ENCODE measurements around the gene TMBIM1. TPM values are rescaled to one million over a fixed set of nuclear protein-coding genes. Genes with fewer than 3 reads are reported as not detected.
A peak's percentile ranks its signal among the peaks of the same experiment; 100 is the strongest.

Gene TMBIM1
- total and polyA plus RNA-seq, 8 donors: 94.6 to 318 (median 129) TPM

GRCh38 chr2:218264773-218265561, 27.3 kb downstream of the TMBIM1 start:
- H3K27ac ChIP-seq: peak overlapping the region; percentile 57 to 89 (median 86)
- peaks cover 24 to 58% (median 56%) of the 10 kb centered on the region in 4 donors for H3K36me3 ChIP-seq
- intact Hi-C loops (cut with DNase I; ENCODE audit: low total_unique reads): loop anchor here (10.0 kb wide), 1 partner anchor 80 kb away; no protein-coding TSS in a partner anchor
- H3K9me3 ChIP-seq: no peaks in the 10 kb centered on the region
- peak; percentile 81 to 86 for DNase-seq
- no peaks in the 10 kb centered on the region for H3K27me3 ChIP-seq
- H3K4me1 ChIP-seq: peaks cover 67 to 96% (median 94%) of the 10 kb centered on the region in 4 donors
- TF ChIP-seq POLR2AphosphoS5 (IDR thresholded peaks at IDR 0.05) (peak in 2 of 3 donors; percentile 44 to 49), POLR2A (IDR thresholded peaks at IDR 0.05) (no peak), CTCF (IDR thresholded peaks at IDR 0.05) (no peak)
- H3K4me3 ChIP-seq: peak overlapping the region in 1 of 4 donors; percentile 14
- WGBS, 5 donors: 33 to 56% (median 51%) methylated on average over 21 to 22 of the region's 22 CpGs

GRCh38 chr2:218263817-218264641, 28.3 kb downstream of the TMBIM1 start:
- no peak for TF ChIP-seq CTCF (IDR thresholded peaks at IDR 0.05)
- no peak for TF ChIP-seq POLR2AphosphoS5 (IDR thresholded peaks at IDR 0.05)
- no peak for TF ChIP-seq POLR2A (IDR thresholded peaks at IDR 0.05)
- TF ChIP-seq EP300 (IDR thresholded peaks at IDR 0.05): no peak
- Histone ChIP-seq H3K9me3 (no peaks in the 10 kb centered on the region), H3K4me3 (peak overlapping the region in 1 of 4 donors; percentile 28), H3K27ac (peak overlapping the region; percentile 78 to 89 (median 86)), H3K36me3 (peaks cover 24 to 58% (median 56%) of the 10 kb centered on the region in 4 donors), H3K27me3 (no peaks in the 10 kb centered on the region), H3K4me1 (peaks cover 73 to 100% (median 99%) of the 10 kb centered on the region in 4 donors)
- intact Hi-C loops (cut with DNase I; ENCODE audit: low total_unique reads): loop anchor here (10.0 kb wide), 1 partner anchor 79 kb away; no protein-coding TSS in a partner anchor
- peak in 1 of 2 donors; percentile 76 for DNase-seq
- 37 to 51% (median 41%) methylated on average over 16 to 17 of the region's 17 CpGs for WGBS, 5 donors

GRCh38 chr2:218262631-218263586, 29.4 kb downstream of the TMBIM1 start:
- 73 to 85% (median 81%) methylated on average over 33 to 39 of the region's 39 CpGs for WGBS, 5 donors
- TF ChIP-seq CTCF (IDR thresholded peaks at IDR 0.05): no peak
- no peak for TF ChIP-seq EP300 (IDR thresholded peaks at IDR 0.05)
- no peak for TF ChIP-seq POLR2A (IDR thresholded peaks at IDR 0.05)
- TF ChIP-seq POLR2AphosphoS5 (IDR thresholded peaks at IDR 0.05): no peak
- intact Hi-C loops (cut with DNase I; ENCODE audit: low total_unique reads): loop anchor here (10.0 kb wide), 1 partner anchor 78 kb away; no protein-coding TSS in a partner anchor
- H3K9me3 ChIP-seq: no peaks in the 10 kb centered on the region
- peaks cover 24 to 55% (median 54%) of the 10 kb centered on the region in 4 donors for H3K36me3 ChIP-seq
- no peak for DNase-seq
- H3K4me1 ChIP-seq: peaks cover 76 to 99% (median 98%) of the 10 kb centered on the region in 4 donors
- H3K27me3 ChIP-seq: no peaks in the 10 kb centered on the region
- peak overlapping the region in 1 of 4 donors; percentile 28 for H3K4me3 ChIP-seq
- H3K27ac ChIP-seq: peak overlapping the region; percentile 78 to 89 (median 86)

All from stomach (tissue), 9 donors.